OCI-LY3 (cell line): ENCODE results near the gene PRR30.

Source experiments
- H2AFZ ChIP-seq: fragments of 200-600, 300-600 bp; shearing (Covaris generic); 2 replicates; pipeline ENCODE4 v1.6.0; 2014; ENCODE audit warnings: antibody characterized with exemption, low read depth, low read length
- H3K27ac ChIP-seq: fragments of 200-600, 300-600 bp; sonication (generic); 2 replicates; pipeline ENCODE4 v1.5.1; 2014; ENCODE audit warnings: mild to moderate bottlenecking, low read length, moderate library complexity, mixed read lengths
- H3K27me3 ChIP-seq: fragments of 200-600, 300-600 bp; sonication (generic); 2 replicates; pipeline ENCODE4 v1.6.1; 2014; ENCODE audit warnings: low read depth, low read length, mixed read lengths
- H3K36me3 ChIP-seq: fragments of 200-600, 300-600 bp; sonication (generic); replicated peaks from 2 replicates; pipeline ENCODE3; 2014; ENCODE audit warnings: low read depth, low read length, mixed read lengths
- H3K4me1 ChIP-seq: fragments of 300-600, 200-600 bp; sonication (generic); 2 replicates; pipeline ENCODE4 v1.6.1; 2014; ENCODE audit warnings: low read length, mixed read lengths
- H3K4me2 ChIP-seq: fragments of 200-600, 300-600 bp; sonication (generic); 2 replicates; pipeline ENCODE4 v1.6.1; 2014; ENCODE audit warnings: low read length, mixed read lengths
- H3K4me3 ChIP-seq: fragments of 300-600, 200-600 bp; sonication (generic); 2 replicates; pipeline ENCODE4 v1.5.1; 2014; ENCODE audit warnings: antibody characterized with exemption, mild to moderate bottlenecking, low read length, moderate library complexity
- H3K79me2 ChIP-seq: fragments of 300-600, 200-600 bp; shearing (Covaris generic); 2 replicates; pipeline ENCODE4 v1.6.1; 2014; ENCODE audit warnings: mild to moderate bottlenecking, low read length, mixed read lengths
- H3K9ac ChIP-seq: fragments of 300-600, 200-600 bp; shearing (Covaris generic); 2 replicates; pipeline ENCODE4 v1.6.0; 2014; ENCODE audit warnings: mild to moderate bottlenecking, low read length, moderate library complexity
- H3K9me3 ChIP-seq: fragments of 200-600, 300-600 bp; shearing (Covaris generic); 2 replicates; pipeline ENCODE4 v1.6.1; 2014; ENCODE audit warnings: low read length, mixed read lengths; ENCODE audit not compliant: insufficient read depth
- H4K20me1 ChIP-seq: fragments of 200-600, 300-600 bp; sonication (generic); 2 replicates; pipeline ENCODE4 v1.6.1; 2016; ENCODE audit warnings: low read length, mixed read lengths; ENCODE audit not compliant: insufficient read depth
- CTCF ChIP-seq: fragments of 200-600, 300-600 bp; sonication (generic); IDR thresholded peaks from 2 replicates; pipeline ENCODE4 v1.5.1; 2014; ENCODE audit warnings: antibody characterized with exemption, low read length, low read depth
- EZH2phosphoT487 ChIP-seq: fragments of 200-600 bp; shearing (Covaris generic); IDR thresholded peaks from 2 replicates; pipeline ENCODE4 v1.6.1; 2018; ENCODE audit warnings: antibody characterized with exemption, mixed run types, low read depth

PRR30 gene

GRCh38 chr2:27089111-27089954 is 49.9 kb downstream of the PRR30 start:
- H3K79me2 ChIP-seq: no peaks in the 10 kb centered on the region
- H3K27me3 ChIP-seq: no peaks in the 10 kb centered on the region
- no peaks in the 10 kb centered on the region for H3K9me3 ChIP-seq
- no peak overlapping the region for H3K4me2 ChIP-seq
- peaks cover 8% of the 10 kb centered on the region for H3K4me1 ChIP-seq
- H3K9ac ChIP-seq: no peak overlapping the region
- no peak overlapping the region for H3K4me3 ChIP-seq
- no peaks in the 10 kb centered on the region for H3K36me3 ChIP-seq
- H2AFZ ChIP-seq: no peak overlapping the region
- H3K27ac ChIP-seq: no peak overlapping the region
- TF ChIP-seq EZH2phosphoT487 (no peak), CTCF (no peak)
- no peaks in the 10 kb centered on the region for H4K20me1 ChIP-seq

GRCh38 chr2:27088634-27089033 is 50.6 kb downstream of the PRR30 start:
- peaks cover 8% of the 10 kb centered on the region for H3K4me1 ChIP-seq
- no peak overlapping the region for H3K4me3 ChIP-seq
- no peak for TF ChIP-seq CTCF
- no peak for TF ChIP-seq EZH2phosphoT487
- no peaks in the 10 kb centered on the region for H3K79me2 ChIP-seq
- no peak overlapping the region for H3K4me2 ChIP-seq
- H3K36me3 ChIP-seq: no peaks in the 10 kb centered on the region
- no peaks in the 10 kb centered on the region for H3K9me3 ChIP-seq
- no peak overlapping the region for H2AFZ ChIP-seq
- H3K9ac ChIP-seq: no peak overlapping the region
- H4K20me1 ChIP-seq: no peaks in the 10 kb centered on the region
- H3K27ac ChIP-seq: no peak overlapping the region
- no peaks in the 10 kb centered on the region for H3K27me3 ChIP-seq

GRCh38 chr2:27087823-27088410 is 51.3 kb downstream of the PRR30 start:
- Histone ChIP-seq H3K4me1 (peaks cover 8% of the 10 kb centered on the region), H3K9me3 (no peaks in the 10 kb centered on the region), H3K4me2 (peak overlapping the region; percentile 84; the same call in 1 of the 2 replicates), H3K79me2 (no peaks in the 10 kb centered on the region), H4K20me1 (no peaks in the 10 kb centered on the region), H3K9ac (no peak overlapping the region), H3K27ac (no peak overlapping the region), H3K4me3 (no peak overlapping the region), H3K27me3 (no peaks in the 10 kb centered on the region), H3K36me3 (no peaks in the 10 kb centered on the region), H2AFZ (no peak overlapping the region)
- TF ChIP-seq CTCF (no peak), EZH2phosphoT487 (no peak)
